Ovary (tissue), 9 donors: Measurements from ENCODE around the gene ST6GAL2. TPM values are rescaled to one million over a fixed set of nuclear protein-coding genes. Genes with fewer than 3 reads are reported as not detected.

Experiments
- DNase-seq, 5 donors: peaks; one replicate each; pipeline ENCODE4 v3.0.0-alpha.2; 2019 to 2020
- H3K27ac ChIP-seq, 2 donors: fragments of 200-600 bp; one replicate each; pipeline versions ENCODE4 v1.5.1 to v1.8.0; 2019 to 2022
- H3K27me3 ChIP-seq: fragments of 200-600 bp; one replicate; pipeline ENCODE4 v1.8.0; 2022
- H3K36me3 ChIP-seq: fragments of 200-600 bp; sonication (generic); one replicate; pipeline ENCODE4 v1.5.1; 2019
- H3K4me1 ChIP-seq: one replicate; pipeline ENCODE4 v1.8.1; 2013; ENCODE audit warnings: mild to moderate bottlenecking, moderate library complexity; ENCODE audit not compliant: insufficient read depth
- H3K4me3 ChIP-seq: fragments of 200-600 bp; sonication (generic); one replicate; pipeline ENCODE4 v1.5.1; 2017
- H3K9me3 ChIP-seq, 2 donors: fragments of 200-600 bp in 1 of 2; sonication (generic) in 1 of 2; one replicate each; pipeline versions ENCODE4 v1.5.1 to v1.8.1; 2013 to 2019; ENCODE audit warnings: mild to moderate bottlenecking in 1 of 2, moderate library complexity in 1 of 2
- CTCF ChIP-seq, 3 donors: fragments of 450-650 bp in 2 of 3; fragments of 200-600 bp in 1 of 3; IDR thresholded peaks; one replicate each; pipeline versions ENCODE4 v1.5.1 to v1.8.0; 2016 to 2022; ENCODE audit warnings: antibody characterized with exemption in 3 of 3, mild to moderate bottlenecking in 1 of 3
- EP300 ChIP-seq: sonication (generic); formaldehyde crosslinking; IDR thresholded peaks from one replicate; pipeline ENCODE4 v1.6.1; 2017; ENCODE audit warnings: antibody characterized with exemption
- POLR2A ChIP-seq: fragments of 450-650 bp; IDR thresholded peaks from one replicate; pipeline ENCODE4 v1.6.1; 2017; ENCODE audit warnings: antibody characterized with exemption, mild to moderate bottlenecking, moderate library complexity
- WGBS, 3 donors: extraction: QIAGEN DNeasy Blood & Tissue Kit in 1 of 3; methylation state at CpG; one replicate each; pipeline versions ENCODE4 v1.1.5 to v1.1.7; 2013 to 2017; 5-methylcytosine and 5-hydroxymethylcytosine counted together
- intact Hi-C, 4 donors: fragments of 100-400 bp; cut with DNase I; formaldehyde crosslinking; loops; one replicate each; pipeline versions ENCODE4 v1.11.0 to v1.15.1; 2022 to 2023
- polyA plus RNA-seq, 2 donors: library from polyadenylated mRNA; stranded (reverse); fragments of 200-250 nt in 1 of 2; fragments of 350-450 nt in 1 of 2; fragmentation: Illumina TruSeq in 1 of 2; extraction: RNeasy Lipid Tissue Mini Kit (QIAGEN cat#74804) in 1 of 2; gene quantifications; one replicate each; pipeline ENCODE4 v1.2.3, GENCODE V29; 2013 to 2014
- total RNA-seq, 7 donors: library from RNA; depleted of rRNA in 2 of 7; stranded (reverse); fragments of >200 nt in 2 of 7; fragmentation: NEBNext Ultra II Directional in 3 of 7; extraction: Animal tissue kit (Norgen Biotek cat#: 25700) in 3 of 7; gene quantifications; one replicate each; pipeline versions ENCODE4 v1.1.0 to v1.2.4, GENCODE V29; 2016 to 2023
- donor health status: DM: no; HTN: no; CAD: no; lungs with moderate emphysema.
- donor health status: DM: no; HTN: no; CAD: no.
- donor health status: Bipolar disorder and iron deficiency.
- donor health status: DM: yes; HTN: yes; CAD: no.
- donor health status: DM: no; HTN: no; CAD: no.
- donor health status: DM: yes; HTN: yes; CAD: no.

The ST6GAL2 gene
- total and polyA plus RNA-seq, 9 donors = 0.20 to 6.9 (median 1.00) TPM; not detected in 1

GRCh38 chr2:106919012-106919411 lies 33.0 kb upstream of the ST6GAL2 start:
- TF ChIP-seq POLR2A (no peak), EP300 (no peak), CTCF (IDR thresholded peaks at IDR 0.05) (no peak)
- H3K27ac ChIP-seq = no peak overlapping the region

GRCh38 chr2:106904242-106904641 lies 18.3 kb upstream of the ST6GAL2 start:
- intact Hi-C loops = no loop called here
- Histone ChIP-seq H3K4me1 (no peaks in the 10 kb centered on the region), H3K4me3 (no peak overlapping the region), H3K9me3 (no peaks in the 10 kb centered on the region), H3K27me3 (no peaks in the 10 kb centered on the region), H3K36me3 (no peaks in the 10 kb centered on the region), H3K27ac (no peak overlapping the region)
- DNase-seq = no peak
- TF ChIP-seq CTCF (IDR thresholded peaks at IDR 0.05) = no peak
- TF ChIP-seq EP300 = no peak
- no peak for TF ChIP-seq POLR2A
- WGBS, 3 donors = 91 to 93% (median 92%) methylated on average over 2 of the region's 2 CpGs

More at GRCh38 chr2:106919012-106919411, 33.0 kb upstream of the ST6GAL2 start:
- Histone ChIP-seq H3K27me3 (no peaks in the 10 kb centered on the region), H3K36me3 (no peaks in the 10 kb centered on the region), H3K4me3 (no peak overlapping the region), H3K4me1 (no peaks in the 10 kb centered on the region), H3K9me3 (no peaks in the 10 kb centered on the region)
- intact Hi-C loops = no loop called here
- WGBS, 3 donors = 13 to 17% (median 16%) methylated on average over 1 of the region's 1 CpG
- DNase-seq = no peak

- intact Hi-C loops = no loop called here
- H3K36me3 ChIP-seq = no peaks in the 10 kb centered on the region
- DNase-seq = no peak
- H3K4me3 ChIP-seq = no peak overlapping the region
- no peaks in the 10 kb centered on the region for H3K4me1 ChIP-seq
- TF ChIP-seq CTCF (IDR thresholded peaks at IDR 0.05) = no peak
- TF ChIP-seq POLR2A = no peak
- no peak for TF ChIP-seq EP300
- H3K9me3 ChIP-seq = no peaks in the 10 kb centered on the region
- no peak overlapping the region for H3K27ac ChIP-seq
- H3K27me3 ChIP-seq = no peaks in the 10 kb centered on the region
- WGBS, 3 donors = 73 to 82% (median 77%) methylated on average over 7 of the region's 7 CpGs
These were observed 14.0 kb upstream of the ST6GAL2 start for GRCh38 chr2:106899786-106900530.

GRCh38 chr2:106894545-106894944 lies 8.6 kb upstream of the ST6GAL2 start:
- DNase-seq = no peak
- H3K27ac ChIP-seq = no peak overlapping the region
- no peaks in the 10 kb centered on the region for H3K4me1 ChIP-seq
- H3K27me3 ChIP-seq = no peaks in the 10 kb centered on the region
- no peaks in the 10 kb centered on the region for H3K9me3 ChIP-seq
- TF ChIP-seq CTCF (IDR thresholded peaks at IDR 0.05) (no peak), EP300 (no peak), POLR2A (no peak)
- no peaks in the 10 kb centered on the region for H3K36me3 ChIP-seq
- WGBS, 3 donors = 70 to 84% (median 77%) methylated on average over 7 of the region's 7 CpGs
- no peak overlapping the region for H3K4me3 ChIP-seq
- intact Hi-C loops = no loop called here
